Central memory CD4-positive, alpha-beta T cell (primary cell): ENCODE results near the gene NUMB.

Experiments used
- DNase-seq: peaks from one replicate; pipeline ENCODE4 v3.0.0; 2022
- total RNA-seq, 3 experiments: gene quantifications; one replicate each; lab custom pipeline; 2026; lab: John Stamatoyannopoulos, UW

Gene NUMB
- 33.1 to 40.7 (median 39.0) reads per million in 3 experiments for total RNA-seq

DNA sequence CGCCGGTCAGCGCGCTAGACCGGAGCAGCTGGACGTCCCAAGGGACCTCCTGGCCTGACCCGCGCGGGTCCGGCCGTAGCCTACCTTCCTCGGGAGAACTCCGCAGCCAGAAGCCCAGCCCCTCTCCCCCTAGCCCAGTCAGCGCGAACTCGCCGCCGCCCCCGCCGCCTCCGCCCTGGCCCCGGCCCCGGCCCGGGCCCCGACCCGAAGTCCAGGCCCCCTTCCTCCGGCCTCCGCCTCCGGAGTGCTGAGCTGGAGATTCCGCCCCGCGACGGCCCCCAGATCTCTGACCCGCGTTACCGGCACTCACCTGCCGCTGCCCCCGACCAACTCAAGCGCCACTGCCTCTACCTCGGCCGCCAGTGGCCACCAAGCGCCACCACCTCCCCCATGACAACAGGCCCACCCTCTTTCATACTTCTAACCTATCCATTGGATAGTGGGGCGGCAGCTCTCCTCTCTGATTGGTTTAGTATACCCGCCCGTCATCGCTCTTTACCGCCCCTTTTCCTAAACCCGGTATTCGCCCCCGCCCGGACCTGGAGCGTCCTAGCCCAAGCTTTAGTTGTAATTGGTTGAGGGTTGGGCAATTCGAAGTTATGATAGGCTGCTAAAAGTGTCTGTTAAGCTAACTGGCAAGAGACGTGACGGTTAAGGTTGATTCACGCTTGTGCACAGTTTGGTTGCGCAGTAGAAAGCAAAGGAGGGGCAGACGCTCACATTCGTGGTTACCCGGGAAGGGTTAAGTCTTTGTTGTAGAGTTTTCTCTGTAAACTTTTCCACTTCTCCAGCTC is at the start of gene NUMB:
Gene NUMB, minus strand, starts transcription at position 364 of the 794 bp plus-strand sequence. CDS start 102,795 bp downstream, outside the sequence.
- peak; percentile 98 for DNase-seq

DNA sequence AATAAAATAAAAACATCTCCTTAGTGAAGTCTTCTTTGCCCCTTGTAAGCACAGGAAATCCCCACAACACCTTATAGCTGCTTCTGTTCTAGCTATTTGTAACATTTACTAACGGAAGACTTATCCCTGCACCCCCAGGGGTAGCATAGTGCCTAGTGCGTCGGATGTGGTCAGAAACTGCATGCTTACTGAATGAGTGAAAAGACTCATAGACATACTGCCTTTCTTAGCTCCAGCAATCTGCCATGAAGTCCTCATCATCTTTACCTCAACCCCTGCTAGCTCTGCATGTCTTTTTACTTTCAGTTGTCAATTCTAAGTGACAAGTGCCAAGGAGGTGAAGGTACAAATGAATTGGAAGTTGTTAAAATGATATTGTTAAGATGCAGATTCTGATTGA is 45.3 kb upstream of the NUMB start:
- DNase-seq: no peak

DNA sequence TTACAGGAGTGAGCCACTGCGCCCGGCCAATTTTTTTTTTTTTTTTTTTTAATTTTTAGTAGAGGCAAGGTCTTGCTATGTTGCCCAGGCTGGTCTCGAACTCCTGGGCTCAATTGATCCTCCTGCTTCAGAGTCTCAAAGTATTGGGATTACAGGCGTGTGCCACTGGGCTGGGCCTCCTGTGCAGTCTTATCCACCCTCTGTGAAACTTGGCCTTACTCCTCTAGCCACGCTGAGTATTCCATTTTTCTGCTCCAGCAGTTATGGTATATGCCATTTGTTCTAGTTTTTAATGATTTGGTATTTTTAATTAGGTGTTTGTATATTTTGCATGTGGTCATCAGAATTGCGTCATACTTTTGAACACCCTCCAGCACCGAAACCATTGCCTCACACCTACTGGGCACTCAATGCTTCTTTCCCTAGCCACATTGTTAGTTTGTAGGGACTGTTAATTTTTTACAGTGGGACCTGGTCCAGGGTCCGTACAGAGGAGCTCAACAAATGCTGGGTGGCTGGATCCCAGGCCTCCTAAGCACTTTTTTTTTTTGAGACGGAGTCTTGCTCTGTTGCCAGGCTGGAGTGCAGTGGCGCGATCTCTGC is 43.8 kb upstream of the NUMB start:
- DNase-seq: no peak

DNA sequence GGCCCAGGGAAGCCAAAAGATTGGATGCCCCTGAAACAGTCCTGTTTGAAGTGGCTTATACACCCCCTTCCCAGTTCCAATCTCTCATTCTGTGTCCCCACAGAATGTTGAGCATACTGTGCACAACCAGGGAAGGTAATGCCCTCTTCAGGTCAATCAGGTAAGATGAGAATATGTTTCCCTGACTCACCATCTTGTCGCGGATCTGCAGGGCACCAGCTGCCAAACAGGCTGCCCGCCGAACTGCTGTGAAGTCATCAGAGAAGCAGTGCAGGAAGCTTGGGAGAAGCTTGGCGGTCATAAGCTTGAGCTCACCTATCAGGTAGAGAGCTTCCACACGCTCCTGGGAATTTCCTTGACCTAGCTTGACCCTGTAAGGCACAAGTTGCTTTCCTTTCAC is 42.0 kb upstream of the NUMB start:
- DNase-seq: no peak

DNA sequence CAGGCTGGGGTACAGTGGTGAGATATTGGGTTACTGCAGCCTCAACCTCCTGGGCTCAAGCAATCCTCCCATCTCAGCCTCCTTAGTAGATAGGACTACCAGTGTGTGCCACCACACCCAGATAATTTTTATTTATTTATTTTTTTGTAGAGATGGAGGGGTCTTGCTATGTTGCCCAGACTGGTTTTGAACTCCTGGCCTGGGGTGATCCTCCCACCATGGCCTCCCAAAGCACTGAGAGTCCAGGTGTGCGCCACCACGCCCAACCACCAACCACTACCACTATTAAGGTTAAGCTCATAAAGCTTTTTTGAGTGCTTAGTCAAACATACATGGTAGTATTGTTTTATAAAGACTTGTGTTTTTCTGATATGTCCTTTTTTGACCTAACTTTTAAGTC is 36.2 kb upstream of the NUMB start:
- DNase-seq: no peak

DNA sequence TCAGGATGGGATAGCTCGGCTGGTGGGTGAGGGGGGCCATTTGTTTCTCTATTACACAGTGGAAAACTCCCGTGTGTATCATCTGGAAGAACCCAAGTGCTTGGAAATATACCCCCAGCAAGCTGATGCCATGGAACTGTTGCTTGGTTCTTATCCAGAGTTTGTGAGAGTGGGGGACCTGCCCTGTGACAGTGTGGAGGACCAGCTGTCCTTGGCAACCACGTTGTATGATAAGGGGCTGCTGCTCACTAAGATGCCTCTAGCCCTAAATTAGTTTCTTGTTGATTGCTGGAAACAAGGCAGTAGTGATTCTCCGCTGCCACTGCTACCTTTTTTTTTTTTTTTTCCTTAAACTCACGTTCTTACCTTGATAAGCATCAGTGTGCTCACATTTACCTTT is 34.3 kb upstream of the NUMB start:
- no peak for DNase-seq

DNA sequence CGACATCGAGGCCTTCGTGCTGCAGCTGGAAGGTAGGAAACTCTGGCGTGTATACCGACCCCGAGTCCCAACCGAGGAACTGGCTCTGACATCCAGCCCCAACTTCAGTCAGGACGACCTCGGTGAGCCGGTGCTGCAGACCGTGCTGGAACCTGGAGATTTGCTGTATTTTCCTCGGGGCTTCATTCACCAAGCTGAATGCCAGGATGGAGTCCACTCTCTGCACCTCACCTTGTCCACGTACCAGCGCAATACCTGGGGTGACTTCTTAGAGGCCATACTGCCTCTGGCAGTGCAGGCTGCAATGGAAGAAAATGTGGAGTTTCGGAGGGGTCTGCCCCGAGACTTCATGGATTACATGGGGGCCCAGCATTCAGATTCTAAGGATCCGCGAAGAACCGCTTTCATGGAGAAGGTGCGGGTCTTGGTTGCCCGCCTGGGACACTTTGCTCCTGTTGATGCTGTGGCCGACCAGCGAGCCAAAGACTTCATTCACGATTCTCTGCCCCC is 33.8 kb upstream of the NUMB start:
- DNase-seq: no peak

DNA sequence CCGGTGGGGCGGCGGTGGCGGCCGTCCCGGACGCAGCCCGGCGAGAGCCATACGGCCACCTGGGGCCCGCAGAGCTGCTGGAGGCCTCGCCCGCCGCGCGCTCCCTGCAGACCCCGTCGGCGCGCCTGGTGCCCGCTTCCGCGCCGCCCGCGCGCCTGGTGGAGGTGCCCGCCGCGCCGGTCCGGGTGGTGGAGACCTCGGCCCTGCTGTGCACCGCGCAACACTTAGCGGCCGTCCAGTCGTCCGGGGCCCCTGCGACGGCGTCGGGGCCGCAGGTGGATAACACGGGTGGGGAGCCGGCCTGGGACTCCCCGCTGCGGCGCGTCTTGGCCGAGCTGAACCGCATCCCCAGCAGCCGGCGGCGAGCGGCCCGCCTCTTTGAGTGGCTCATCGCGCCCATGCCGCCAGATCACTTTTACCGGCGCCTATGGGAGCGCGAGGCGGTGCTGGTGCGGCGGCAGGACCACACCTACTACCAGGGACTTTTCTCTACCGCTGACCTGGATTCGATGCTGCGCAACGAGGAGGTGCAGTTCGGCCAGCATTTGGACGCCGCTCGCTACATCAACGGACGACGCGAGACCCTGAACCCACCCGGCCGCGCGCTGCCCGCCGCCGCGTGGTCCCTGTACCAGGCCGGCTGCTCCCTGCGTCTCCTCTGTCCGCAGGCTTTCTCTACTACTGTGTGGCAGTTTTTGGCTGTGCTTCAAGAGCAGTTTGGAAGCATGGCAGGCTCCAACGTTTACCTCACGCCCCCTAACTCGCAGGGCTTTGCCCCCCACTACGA is 33.1 kb upstream of the NUMB start:
- peak; percentile 72 for DNase-seq

DNA sequence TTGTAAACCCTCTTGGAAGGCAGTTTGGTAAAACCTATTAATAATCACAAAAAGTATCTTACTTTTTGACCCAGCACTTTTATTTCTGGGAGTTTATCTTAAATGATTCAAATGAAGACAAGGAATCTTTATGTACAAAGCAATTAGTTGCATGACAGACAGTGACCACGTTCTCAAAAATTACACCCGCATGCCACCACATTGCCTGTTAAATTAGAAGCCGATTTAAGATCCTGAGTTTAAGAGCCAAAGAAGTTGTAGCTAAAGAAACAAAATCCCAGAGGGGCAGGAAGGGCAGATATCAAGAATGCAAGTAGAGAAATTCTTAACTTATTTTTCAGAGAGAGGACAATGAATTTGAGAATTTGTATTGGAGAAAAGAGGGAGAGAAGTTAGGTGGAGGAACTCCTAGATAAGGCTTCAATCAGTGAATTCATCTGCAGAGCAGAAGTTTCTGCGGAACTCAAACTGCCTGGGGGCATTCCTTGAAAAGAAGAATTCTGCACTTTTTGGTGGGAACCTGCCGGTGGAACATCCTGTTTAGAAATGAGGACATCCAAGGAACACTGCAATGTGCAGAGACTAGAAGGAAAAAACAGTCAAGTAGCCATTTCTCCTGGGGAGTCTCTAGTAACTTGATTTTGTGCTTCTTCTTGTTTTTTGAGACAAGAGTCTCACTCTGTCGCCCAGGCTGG is 31.3 kb upstream of the NUMB start:
- no peak for DNase-seq

DNA sequence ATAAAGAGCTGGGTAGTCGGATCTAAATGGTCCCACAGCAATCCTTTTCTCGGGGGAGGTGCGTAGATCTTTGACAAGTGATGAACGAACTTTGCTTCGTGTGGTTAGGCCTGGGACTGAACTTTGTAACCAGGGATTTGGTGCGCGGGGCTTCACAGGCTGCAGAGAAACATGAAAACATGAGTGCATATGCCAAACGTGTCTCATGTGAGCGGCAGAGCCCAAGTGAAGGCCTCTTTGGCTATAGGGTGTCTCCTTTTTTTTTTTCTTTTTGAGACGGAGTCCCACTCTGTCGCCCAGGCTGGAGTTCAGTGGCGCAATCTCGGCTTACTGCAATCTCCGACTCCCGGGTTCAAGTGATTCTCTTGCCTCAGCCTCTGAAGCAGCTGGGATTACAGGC is 20.3 kb upstream of the NUMB start:
- DNase-seq: no peak

DNA sequence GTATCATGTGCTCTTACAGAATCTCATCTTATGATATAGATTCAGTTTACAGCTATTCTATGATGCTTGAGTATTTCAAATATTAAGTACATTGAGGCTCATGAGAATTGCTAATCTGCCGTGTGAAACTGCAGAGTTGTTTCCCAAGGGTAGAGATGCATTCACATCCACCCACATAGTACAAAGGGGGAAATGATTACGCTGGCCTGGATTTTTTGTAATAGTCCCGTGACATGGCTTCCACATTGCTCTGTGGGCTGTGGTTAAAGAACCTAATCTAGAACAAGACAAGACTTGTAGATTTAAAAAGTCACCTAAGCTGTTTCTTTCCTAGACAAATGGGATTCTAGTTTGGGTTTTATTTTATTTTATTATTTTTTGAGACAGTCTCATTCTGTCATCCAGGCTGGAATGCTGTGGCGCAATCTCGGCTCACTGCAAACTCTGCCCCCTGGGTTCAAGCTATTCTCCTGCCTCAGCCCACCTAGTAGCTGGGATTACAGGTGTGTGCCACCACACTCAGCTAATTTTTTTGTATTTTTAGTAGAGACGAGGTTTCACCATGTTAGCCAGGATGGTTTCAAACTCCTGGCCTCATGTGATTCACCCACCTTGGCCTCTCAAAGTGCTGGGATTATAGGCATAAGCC is 19.4 kb upstream of the NUMB start:
- DNase-seq: no peak

DNA sequence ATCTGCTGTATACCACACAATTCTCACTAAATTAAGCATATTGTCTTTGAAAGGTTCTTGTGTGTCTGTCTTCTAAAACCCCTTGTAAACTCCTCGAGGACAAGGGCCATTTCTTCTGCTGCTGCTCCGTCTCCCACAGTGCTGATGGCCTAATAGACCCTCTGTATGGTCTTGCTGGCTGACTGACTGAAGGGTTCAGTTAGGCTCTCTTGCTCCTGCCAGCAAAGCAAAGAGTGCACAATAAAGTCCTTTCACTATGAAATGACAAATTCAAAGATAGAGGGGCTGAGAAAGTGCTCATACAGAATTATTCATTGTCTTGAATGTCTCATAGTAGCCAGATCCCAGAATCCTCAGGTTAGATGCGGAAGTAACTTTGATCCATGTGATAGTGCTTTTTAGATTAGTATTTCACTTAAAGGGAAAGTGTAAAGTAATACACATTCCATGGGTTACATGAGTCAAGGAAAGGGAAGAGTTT is 18.1 kb upstream of the NUMB start:
- DNase-seq: no peak

DNA sequence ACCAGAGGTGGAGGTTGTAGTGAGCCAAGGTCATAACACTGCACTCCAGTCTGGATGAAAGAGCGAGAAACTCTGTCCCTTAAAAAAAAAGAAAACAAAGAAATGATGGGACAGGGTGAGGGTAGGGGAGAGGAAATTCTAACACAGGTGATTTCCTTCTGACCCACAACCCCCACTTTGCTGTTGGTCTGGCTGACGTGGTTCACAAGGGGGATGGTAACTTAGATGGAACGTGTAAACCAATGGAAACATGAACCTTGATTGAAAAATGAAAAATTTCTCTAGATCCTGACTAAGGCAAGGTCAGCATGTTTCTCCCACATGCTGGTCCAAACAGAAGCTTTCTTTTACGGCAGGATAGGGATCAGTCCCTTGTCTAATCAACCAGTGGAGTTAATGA is 16.6 kb upstream of the NUMB start:
- DNase-seq: no peak

DNA sequence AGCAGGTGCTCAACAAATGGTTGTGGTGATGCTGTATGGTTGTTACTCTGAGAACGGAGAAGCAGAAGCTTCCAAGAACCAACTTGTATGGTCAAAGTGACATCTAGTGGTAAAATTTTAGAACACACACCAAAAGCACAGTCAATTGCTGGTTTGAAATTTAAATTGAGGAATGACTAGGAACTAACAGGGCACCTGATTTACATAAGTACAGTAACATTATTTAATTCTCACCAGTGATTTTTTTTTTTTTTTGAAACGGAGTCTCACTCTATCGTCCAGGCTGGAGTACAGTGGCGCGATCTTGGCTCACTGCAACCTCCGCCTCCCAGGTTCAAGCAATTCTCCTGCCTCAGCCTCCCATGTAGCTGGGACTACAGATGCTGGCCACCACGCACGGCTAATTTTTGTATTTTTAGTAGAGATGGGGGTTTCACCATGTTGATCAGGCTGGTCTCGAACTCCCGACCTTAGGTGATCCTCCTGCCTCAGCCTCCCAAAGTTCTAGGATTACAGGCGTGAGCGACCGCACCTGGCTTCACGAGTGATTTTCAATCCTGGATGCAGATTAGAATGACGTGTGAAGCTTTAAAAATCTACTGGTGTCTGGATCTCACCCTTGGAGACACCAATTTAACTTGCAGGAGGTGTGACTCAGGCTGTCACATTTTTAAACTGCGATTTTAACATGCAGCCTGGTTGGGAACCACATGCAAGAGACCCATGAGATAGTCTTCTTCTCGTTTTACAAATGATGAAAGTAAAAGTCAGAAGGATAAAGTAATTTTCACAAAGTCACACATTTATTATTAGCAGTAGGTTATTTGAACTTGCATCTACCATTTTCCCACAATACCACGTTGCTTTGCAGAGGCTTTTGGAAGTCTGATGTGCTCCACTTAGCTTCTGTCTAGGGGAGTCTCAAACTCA is 14.1 kb upstream of the NUMB start:
- peak; percentile 48 for DNase-seq

DNA sequence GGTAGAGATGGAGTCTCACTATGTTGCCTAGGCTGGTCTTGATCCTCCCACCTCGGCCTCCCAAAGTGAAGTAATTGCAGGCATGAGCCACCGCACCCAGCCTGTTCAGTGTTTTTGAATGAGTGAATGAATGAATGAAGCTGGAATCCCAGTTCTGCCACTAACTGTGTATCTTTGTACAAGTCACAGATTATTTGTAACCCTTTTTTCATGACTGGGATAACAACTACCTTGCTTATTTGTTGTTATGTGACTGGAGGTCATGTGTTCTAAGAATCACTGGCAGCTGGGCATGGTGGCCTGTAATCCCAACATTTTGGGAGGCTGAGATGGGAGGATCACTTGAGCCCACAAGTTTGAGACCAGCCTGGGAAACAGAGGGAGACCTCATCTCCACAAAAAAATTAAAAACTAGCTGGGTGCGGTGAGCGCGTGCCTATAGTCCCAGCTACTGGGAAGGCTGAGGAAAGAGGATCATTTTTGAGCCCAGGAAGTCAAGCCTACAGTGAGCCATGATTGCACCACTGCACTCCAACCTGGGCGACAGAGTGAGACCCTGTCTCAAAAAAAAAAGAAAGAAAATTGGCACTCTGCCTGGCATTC is 13.3 kb upstream of the NUMB start:
- DNase-seq: no peak

DNA sequence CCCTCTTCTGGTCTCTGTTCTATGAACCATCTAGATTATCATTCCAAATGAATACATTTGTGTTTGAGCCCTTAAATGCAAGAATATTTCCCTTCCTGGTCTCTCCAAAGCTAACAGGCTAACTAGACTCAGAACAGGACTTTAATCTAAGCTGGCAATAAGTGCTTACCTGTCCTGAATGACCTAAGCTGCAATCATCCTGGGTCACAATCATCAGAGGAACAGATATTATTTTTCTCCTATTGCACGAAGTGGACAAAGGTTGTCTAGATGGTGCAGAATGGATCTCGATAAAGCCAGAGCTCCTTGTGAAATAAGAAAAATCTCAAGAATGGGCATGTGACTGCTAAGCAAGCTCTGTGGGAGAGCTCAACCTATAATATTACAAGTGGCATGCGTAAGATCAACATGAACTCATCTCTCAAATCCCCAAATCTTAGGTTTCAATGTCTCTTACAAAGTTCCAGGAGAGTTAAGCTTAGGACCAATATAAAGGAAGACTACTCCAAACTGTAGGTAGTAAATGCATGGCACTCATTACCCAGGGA is 10.6 kb upstream of the NUMB start:
- DNase-seq: no peak

DNA sequence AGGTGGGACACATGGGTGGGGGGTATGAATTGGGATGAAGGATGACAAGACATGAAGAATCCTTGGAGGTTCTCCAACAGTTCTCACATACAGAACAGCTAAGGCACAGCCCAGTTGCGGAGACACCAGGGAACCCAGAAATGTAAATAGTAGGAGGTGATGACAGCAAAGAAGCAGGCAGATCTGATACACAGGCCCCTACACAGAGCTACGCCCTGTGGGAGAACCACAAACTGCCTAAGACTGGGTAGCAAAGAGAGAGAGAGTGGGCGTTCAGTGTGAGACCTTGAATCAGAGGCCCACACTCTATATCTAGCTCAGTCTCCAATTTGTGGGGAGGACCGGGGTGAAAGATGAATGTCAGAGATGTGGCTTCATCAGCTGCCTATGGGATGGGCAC is 9.5 kb upstream of the NUMB start:
- DNase-seq: no peak

DNA sequence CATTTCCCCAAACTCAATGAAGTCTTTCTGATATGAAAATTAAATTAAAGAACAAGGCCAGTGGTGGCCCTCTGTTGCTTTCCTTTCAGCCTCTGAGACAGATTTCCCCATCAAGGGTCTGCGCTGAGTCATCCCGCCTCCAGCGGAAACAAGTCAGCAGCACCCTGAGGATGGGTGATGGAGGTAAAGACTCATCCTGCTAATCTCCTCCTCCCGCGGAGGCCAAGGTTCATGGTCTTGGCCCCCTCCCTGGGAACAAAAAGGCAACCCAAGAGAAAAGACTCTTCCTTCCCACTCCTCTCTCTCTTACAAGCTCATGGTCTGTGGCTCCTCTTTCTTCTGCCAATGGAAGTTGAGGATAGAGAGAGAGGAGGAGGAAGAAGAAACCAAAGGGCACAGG is 9.0 kb upstream of the NUMB start:
- DNase-seq: no peak

DNA sequence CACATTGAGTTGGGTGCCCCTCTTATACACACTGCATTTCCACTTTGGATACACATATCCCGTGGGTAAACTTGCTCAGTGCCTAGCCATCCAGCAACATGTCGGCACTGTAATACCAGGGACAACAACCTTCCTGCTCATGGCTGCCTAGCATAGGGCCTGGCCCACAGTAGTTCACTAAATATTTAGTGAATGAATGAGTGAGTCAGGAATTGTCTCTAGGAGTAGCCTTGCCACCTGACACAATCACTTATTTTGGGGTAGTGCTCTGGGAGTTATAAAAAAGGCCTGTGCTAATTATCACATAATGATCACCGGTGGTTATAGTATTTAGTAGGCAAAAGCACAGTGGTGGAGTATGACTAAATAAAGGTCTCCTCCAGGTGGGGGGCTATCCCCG is 8.5 kb upstream of the NUMB start:
- no peak for DNase-seq

DNA sequence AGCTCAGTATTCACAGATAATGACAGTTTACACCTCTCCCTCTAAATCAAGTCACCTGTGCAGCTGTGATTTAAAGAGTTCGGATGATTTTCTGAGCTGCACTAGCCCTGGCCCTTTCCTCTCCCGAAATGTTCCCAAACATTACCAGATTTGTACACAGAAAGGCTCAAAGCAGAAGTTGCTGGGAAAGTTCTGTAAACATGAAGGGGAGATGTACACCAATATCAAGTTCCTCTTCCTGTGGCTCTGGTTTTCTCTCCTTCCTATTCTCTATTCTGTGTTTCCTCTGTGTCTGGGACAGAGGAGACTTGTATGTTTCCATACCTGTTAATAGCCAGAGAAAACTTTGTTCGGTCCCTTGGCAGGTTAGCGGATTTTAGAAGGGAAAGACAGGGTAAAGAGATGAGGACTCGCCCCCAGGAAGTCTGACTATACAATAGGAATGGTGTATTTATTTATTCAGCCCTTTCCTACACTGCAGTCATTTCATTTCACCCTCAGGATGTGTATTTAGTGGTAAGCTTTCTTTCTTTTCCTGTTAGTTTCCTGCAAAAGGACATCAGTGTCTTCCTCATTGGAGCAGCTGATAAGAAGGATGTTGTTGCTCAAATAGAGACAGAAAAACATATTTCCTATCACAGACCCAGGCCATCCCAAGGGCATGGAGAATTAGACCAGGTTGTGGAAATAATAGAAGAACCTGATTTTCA is 7.6 kb upstream of the NUMB start:
- DNase-seq: no peak
